WTC11 (cell line): Measurements from ENCODE around the gene ERLEC1.

Experiments used
- PRRX2 ChIP-seq: fragments of 250-450 bp; sonication (Bioruptor Pico); IDR thresholded peaks from 2 replicates; pipeline ENCODE4 v1.8.0; 2021; ENCODE audit warnings: mild to moderate bottlenecking
- TEAD4 ChIP-seq: sonication (generic); formaldehyde crosslinking; IDR thresholded peaks from 2 replicates; pipeline ENCODE4 v1.8.0; 2022; ENCODE audit warnings: mild to moderate bottlenecking, missing genetic modification reagents

GRCh38 chr2:53818854-53819435 lies 32.1 kb downstream of the ERLEC1 start:
- TF ChIP-seq PRRX2 (CRISPR knock-in tag) (no peak), TEAD4 (CRISPR knock-in tag) (no peak)
